Measurements from ENCODE around the gene C15orf39. TPM values are rescaled to one million over a fixed set of nuclear protein-coding genes. Genes with fewer than 3 reads are reported as not detected.

Gene C15orf39
- total RNA-seq, 1 experiment from 2014 or later: 45.6 TPM

DNA sequence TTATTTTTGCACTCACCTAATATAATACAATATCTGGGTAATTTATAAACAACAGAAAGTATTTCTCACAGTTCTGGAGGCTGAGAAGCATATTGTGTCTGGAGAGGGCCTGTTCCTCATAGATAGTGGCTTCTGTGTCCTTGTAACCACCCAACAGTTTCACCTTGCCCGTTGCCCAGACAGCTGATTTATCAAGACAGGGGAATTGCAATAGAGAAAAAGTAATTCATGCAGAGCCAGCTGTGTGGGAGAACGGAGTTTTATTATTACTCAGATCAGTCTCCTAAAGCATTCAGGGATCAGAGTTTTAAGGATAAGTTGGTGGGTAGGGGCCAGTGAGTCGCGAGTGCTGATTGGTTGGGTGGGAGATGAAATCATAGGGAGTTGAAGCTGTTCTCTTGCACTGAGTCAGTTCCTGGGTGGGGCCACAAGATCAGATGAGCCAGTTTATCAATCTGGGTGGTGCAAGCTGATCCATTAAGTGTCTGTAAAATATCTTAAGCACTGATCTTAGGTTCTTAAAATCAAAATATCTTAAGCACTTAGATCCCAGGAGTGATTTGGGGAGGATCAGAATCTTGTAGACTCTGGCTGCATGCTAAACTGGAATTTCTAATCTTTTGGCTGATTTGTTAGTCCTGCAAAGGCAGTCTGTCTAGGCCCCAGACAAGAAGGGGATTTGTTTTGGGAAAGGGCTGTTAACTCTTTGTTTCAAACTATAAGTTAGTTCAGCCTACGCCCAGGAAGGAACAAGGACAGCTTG is 33.9 kb upstream of the C15orf39 start:
- H3K79me2 ChIP-seq (ENCODE audit: insufficient read depth, low read length): no peaks in the 10 kb centered on the region
- Mint-ChIP-seq H3K27me3 (ENCODE audit: low read depth) (peaks cover 2% of the 10 kb centered on the region), H3K27ac (no peak overlapping the region), H3K9me3 (peaks cover 17 to 18% of the 10 kb centered on the region in 2 experiments), H3K4me1 (peaks cover 20 to 22% of the 10 kb centered on the region in 2 experiments), H3K4me3 (no peak overlapping the region; a peak in 1 of 5 replicates), H3K36me3 (ENCODE audit: insufficient read depth in 1 of 3, low read depth in 3 of 3) (peaks cover 7 to 22% (median 7%) of the 10 kb centered on the region in 3 experiments; a peak in 5 of 7 replicates)
- no peak overlapping the region for H3K4me2 ChIP-seq (ENCODE audit: insufficient read depth, insufficient read length, low read length)
- no CpG with 5 or more reads among the region's 5 CpGs for WGBS (ENCODE audit: extremely low coverage, insufficient read length, low lambda C conversion rate)
- H4K20me1 ChIP-seq (ENCODE audit: control insufficient read depth, insufficient read depth, insufficient read length): no peaks in the 10 kb centered on the region
- H2BK15ac ChIP-seq (ENCODE audit: low read depth, low read length): no peak overlapping the region
- TF ChIP-seq, protein P1, sequence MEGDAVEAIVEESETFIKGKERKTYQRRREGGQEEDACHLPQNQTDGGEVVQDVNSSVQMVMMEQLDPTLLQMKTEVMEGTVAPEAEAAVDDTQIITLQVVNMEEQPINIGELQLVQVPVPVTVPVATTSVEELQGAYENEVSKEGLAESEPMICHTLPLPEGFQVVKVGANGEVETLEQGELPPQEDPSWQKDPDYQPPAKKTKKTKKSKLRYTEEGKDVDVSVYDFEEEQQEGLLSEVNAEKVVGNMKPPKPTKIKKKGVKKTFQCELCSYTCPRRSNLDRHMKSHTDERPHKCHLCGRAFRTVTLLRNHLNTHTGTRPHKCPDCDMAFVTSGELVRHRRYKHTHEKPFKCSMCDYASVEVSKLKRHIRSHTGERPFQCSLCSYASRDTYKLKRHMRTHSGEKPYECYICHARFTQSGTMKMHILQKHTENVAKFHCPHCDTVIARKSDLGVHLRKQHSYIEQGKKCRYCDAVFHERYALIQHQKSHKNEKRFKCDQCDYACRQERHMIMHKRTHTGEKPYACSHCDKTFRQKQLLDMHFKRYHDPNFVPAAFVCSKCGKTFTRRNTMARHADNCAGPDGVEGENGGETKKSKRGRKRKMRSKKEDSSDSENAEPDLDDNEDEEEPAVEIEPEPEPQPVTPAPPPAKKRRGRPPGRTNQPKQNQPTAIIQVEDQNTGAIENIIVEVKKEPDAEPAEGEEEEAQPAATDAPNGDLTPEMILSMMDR (conservative IDR thresholded peaks at IDR 0.05): no peak
- no peak overlapping the region for H3T11ph ChIP-seq (ENCODE audit: low read length)
- H4K91ac ChIP-seq (ENCODE audit: insufficient read length, low read depth, low read length): no peak overlapping the region
- no peak overlapping the region for H3K9ac ChIP-seq (ENCODE audit: extremely low read depth, insufficient read length, low read length)
- no peaks in the 10 kb centered on the region for H3K27me3 ChIP-seq (ENCODE audit: insufficient read depth, low read length)
- H2AK5ac ChIP-seq (ENCODE audit: insufficient read length, low read length): no peak overlapping the region
- no peak overlapping the region for H2BK20ac ChIP-seq (ENCODE audit: low read depth, low read length, poor library complexity, severe bottlenecking)
- no peak overlapping the region for H3K56ac ChIP-seq (ENCODE audit: insufficient read length, low read depth, low read length)
- no peak overlapping the region for H2BK12ac ChIP-seq (ENCODE audit: insufficient read length, low read depth, low read length)
- H3K4me1 ChIP-seq (ENCODE audit: insufficient read depth, low read length): peaks cover 4% of the 10 kb centered on the region; the same call in 1 of the 2 replicates
- H2AFZ ChIP-seq (ENCODE audit: low read length): no peak overlapping the region
- H3K27ac ChIP-seq (ENCODE audit: insufficient read length, low read depth, low read length): no peak overlapping the region
- H3K4ac ChIP-seq (ENCODE audit: low read depth, low read length): no peak overlapping the region
- no peak overlapping the region for H3K23ac ChIP-seq (ENCODE audit: insufficient read length, low read depth, low read length)
- H3K18ac ChIP-seq (ENCODE audit: insufficient read length, low read depth, low read length): no peak overlapping the region
- H2BK5ac ChIP-seq (ENCODE audit: insufficient read length, low read length): no peak overlapping the region
- no peak overlapping the region for H4K5ac ChIP-seq (ENCODE audit: insufficient read length, low read depth, low read length)
- no peak overlapping the region for H2BK120ac ChIP-seq (ENCODE audit: low read depth, low read length, poor library complexity, severe bottlenecking)
- DNase-seq: no peak
- H3K9me3 ChIP-seq (ENCODE audit: control insufficient read depth, low read depth, low read length): peaks cover 4% of the 10 kb centered on the region
- no peaks in the 10 kb centered on the region for H3K79me1 ChIP-seq (ENCODE audit: insufficient read depth, low read depth, low read length, poor library complexity, severe bottlenecking)
- H3K23me2 ChIP-seq (ENCODE audit: insufficient read length, low read depth, low read length, poor library complexity, severe bottlenecking): no peaks in the 10 kb centered on the region
- no peak overlapping the region for H3K14ac ChIP-seq (ENCODE audit: insufficient read depth, low read length)
- no peak overlapping the region for H4K8ac ChIP-seq (replicated peaks; ENCODE audit: insufficient read length, low read depth, low read length)
